Stimulated activated CD4-positive, alpha-beta T cell treated with anti-CD3 and anti-CD28 coated beads, Interleukin-1b, Interleukin-23, amount 100 ng/mL, for 24 hours (primary cell): ENCODE results near the gene KRAS.

ENCODE experiments used
- DNase-seq, 4 experiments: peaks; one replicate each; pipeline ENCODE4 v3.0.0-alpha.2; 2020; ENCODE audit warnings: low read depth in 4 of 4, low spot score in 1 of 4

Gene KRAS

GRCh38 chr12:25197608-25198007, 53.1 kb downstream of the KRAS start:
- no peak for DNase-seq

GRCh38 chr12:25195056-25195971, 55.4 kb downstream of the KRAS start, which contains the start of the genes DNAI7 and ETFRF1:
TSS of gene DNAI7 (minus strand) at chr12:25195160. CDS start at chr12:25195078, 82 bp downstream.
TSS of gene ETFRF1 (plus strand) at chr12:25195237. CDS start at chr12:25203957, 8,720 bp downstream.
- DNase-seq, result peak; percentile 90 to 97 (median 94)

DNA sequence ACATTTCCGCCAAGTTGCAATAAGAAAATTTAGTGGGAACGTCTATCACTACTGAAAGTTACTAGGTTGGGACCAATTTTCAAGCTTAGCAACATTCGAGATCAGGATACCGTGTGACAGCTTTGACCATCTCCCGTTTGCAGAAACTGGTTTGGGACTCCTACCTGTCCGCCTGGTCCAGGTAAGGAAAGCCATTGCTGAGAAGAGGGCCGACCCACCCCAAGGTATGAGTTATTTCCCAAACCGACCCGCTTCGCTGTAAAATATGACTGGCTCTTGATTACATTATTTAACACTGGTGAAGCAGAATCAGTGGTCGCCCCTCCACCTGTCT, 56.0 kb downstream of the KRAS start:
- no peak for DNase-seq

DNA sequence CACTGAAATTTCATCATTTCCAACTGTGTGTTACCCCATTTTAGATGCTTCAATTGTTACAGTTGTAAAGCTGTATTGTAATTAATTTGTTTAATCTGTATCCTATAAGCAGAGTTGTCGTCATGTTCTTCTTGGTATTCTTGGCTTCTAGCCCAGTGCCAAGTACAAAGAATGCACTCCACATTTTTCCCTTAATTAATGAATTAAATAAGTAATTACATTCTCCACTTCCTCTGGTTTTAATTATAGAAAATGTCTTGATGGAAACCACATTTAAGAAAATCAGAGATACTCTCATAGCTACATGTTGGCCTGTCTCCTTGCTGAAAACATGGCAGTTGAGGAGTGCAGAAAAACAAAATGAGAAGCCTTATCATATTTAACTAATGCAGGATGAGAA, 56.5 kb downstream of the KRAS start:
- DNase-seq, result no peak

GRCh38 chr12:25190793-25191192, 59.9 kb downstream of the KRAS start:
- no peak for DNase-seq

GRCh38 chr12:25189656-25190055, 61.1 kb downstream of the KRAS start:
- DNase-seq, result no peak

GRCh38 chr12:25187781-25188180, 62.9 kb downstream of the KRAS start:
- DNase-seq, result no peak

- no peak for DNase-seq
Observed at GRCh38 chr12:25186788-25187402, 63.8 kb downstream of the KRAS start.

- DNase-seq, result no peak
Observed at GRCh38 chr12:25186038-25186787, 64.5 kb downstream of the KRAS start.

DNA sequence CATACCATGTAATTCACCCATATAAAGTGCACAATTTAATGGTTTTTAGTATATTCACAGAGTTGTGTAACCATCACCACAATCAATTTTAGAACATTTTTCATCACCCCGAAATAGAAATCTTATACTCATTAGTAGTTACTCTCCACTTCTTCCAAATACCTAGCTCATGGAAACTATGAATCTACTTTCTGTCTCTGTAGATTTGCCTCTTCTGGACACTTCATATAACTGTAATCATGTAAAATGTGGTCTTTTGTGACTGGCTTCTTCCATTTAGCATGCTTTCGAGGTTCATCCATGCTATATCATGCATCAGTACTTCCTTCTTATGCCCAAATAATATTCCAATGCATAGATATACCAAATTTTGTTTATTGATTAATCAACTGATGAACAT, 66.6 kb downstream of the KRAS start:
- no peak for DNase-seq

- no peak for DNase-seq
Observed at GRCh38 chr12:25182765-25183164, 68.0 kb downstream of the KRAS start.

GRCh38 chr12:25162866-25163265, 87.9 kb downstream of the KRAS start:
- DNase-seq, result no peak

DNA sequence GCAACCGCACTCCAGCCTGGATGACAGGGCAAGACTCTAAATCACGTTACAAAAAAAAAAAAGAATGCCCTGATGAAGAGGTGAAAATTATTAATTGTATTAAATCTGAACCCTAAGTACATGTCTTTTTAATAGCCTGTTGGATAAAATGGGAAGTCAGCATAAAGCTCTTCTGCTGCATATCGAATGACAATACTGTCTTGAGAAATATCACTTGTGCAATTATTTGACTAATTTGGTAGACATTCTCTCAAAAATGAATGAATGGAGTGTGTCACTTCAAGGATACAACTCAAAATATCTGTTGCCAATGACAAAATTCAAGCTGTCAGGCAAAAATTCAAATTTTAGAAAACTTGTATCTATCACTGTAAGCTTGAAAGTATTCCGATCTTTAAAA, 94.7 kb downstream of the KRAS start:
- DNase-seq, result no peak

DNA sequence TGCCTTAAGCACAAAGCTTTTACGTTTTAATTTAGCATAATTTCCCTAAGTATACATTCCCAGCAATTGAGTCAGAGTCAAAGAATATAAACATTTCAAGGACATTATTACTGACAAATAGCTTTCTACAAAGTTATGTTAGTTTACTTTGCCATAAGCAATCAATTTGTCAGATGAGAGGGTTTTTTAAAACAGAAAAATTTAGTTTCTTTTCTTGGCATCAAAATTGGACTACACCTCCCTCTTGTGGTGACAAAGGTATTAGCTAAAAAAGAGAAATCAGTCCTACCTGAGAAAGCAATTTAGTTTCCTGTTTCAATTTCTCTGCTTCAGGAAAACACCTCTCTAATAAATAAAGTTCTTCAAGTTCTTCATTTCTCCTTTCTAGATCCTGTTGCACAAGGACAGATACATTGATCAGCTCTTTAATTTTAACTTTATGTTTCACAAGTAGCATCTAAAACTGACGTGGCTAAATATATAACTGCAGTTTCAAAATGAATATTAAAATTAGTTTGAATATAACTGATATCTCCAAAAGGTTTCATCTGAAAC, 95.6 kb downstream of the KRAS start:
- no peak for DNase-seq
